ENCODE data around the gene CST8.

CST8 gene, protein sequence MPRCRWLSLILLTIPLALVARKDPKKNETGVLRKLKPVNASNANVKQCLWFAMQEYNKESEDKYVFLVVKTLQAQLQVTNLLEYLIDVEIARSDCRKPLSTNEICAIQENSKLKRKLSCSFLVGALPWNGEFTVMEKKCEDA

GRCh38 chr20:23490817-23491216, at the start of gene CST8:
Gene CST8 (plus strand): TSS chr20:23491117. CDS start chr20:23491668, 551 bp downstream.
- ATAC-seq (no peak), DNase-seq (ENCODE audit: low spot score in 2 of 2) (no peak)
- H3K9me3 Mint-ChIP-seq, result no peaks in the 10 kb centered on the region
- peak within 1 kb of the TSS; percentile 81 for H3K27ac Mint-ChIP-seq
- peaks cover 5% of the 10 kb centered on the region for H3K4me1 Mint-ChIP-seq
- H3K4me3 Mint-ChIP-seq, result no peak within 1 kb of the TSS
- H3K36me3 Mint-ChIP-seq, result no peaks in the 10 kb centered on the region

DNA sequence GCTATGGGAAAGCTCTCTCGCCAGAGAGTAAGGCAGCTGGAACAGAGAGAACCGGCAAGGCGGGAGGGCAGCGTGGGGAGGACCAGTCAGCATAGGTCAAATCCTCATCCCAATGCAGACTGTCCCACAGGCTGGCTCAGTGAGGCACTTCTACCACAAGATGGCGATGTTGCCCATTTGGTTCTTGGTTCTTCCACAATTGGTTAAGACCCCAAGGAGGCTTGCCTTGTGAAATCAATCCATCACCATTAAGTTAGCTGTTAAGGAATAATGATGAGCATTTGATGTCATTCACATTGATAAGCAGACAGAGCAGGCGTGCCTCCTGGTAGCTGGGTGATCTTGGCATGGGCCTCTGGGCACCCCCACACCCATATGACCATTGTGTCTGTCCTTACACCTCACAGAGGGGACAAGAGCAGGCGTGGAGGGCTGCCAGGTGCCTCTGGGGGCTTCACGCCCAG, 49.0 kb upstream of the CST8 start:
- peak; percentile 82 for ATAC-seq

GRCh38 chr20:23442436-23442835, 48.5 kb upstream of the CST8 start:
- H3K36me3 Mint-ChIP-seq, result no peaks in the 10 kb centered on the region
- H3K4me3 Mint-ChIP-seq, result no peak overlapping the region
- no peak overlapping the region for H3K27ac Mint-ChIP-seq
- DNase-seq (ENCODE audit: low spot score in 2 of 2), result no peak
- ATAC-seq, result no peak
- H3K9me3 Mint-ChIP-seq, result no peaks in the 10 kb centered on the region
- H3K4me1 Mint-ChIP-seq, result no peaks in the 10 kb centered on the region

More for the DNA sequence above, 49.0 kb upstream of the CST8 start:
- Mint-ChIP-seq H3K27ac (no peak overlapping the region), H3K36me3 (no peaks in the 10 kb centered on the region), H3K4me1 (no peaks in the 10 kb centered on the region), H3K4me3 (no peak overlapping the region), H3K9me3 (no peaks in the 10 kb centered on the region)
- DNase-seq (ENCODE audit: low spot score in 2 of 2), result peak; percentile 56 to 80

DNA sequence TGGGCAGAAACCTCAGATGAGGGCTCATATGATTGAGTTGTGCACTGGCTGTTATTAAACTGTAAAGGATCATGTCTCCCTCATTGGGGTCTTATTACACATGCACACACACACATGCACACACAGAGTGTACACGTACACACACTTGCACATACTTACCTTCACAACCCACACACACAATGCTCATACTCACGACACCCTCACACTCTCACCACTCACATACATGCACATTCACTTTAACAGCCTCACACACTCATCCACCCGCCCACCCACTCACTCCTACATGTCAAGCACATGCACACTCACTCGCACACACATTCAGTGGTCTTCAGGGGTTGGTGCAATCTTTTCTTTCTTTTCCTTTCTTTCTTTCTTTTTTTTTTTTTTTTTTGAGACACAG, 46.1 kb upstream of the CST8 start:
- Mint-ChIP-seq H3K9me3 (no peaks in the 10 kb centered on the region), H3K4me3 (no peak overlapping the region), H3K36me3 (no peaks in the 10 kb centered on the region)

GRCh38 chr20:23445596-23446217, 45.2 kb upstream of the CST8 start:
- ATAC-seq (no peak), DNase-seq (ENCODE audit: low spot score in 2 of 2) (no peak)
- peaks cover 9% of the 10 kb centered on the region for H3K4me1 Mint-ChIP-seq
- H3K27ac Mint-ChIP-seq, result no peak overlapping the region
- no peaks in the 10 kb centered on the region for H3K36me3 Mint-ChIP-seq
- no peak overlapping the region for H3K4me3 Mint-ChIP-seq
- no peaks in the 10 kb centered on the region for H3K9me3 Mint-ChIP-seq

More for the DNA sequence above, 46.1 kb upstream of the CST8 start:
- Mint-ChIP-seq H3K27ac (no peak overlapping the region), H3K4me1 (peaks cover 9% of the 10 kb centered on the region)
- no peak for DNase-seq (ENCODE audit: low spot score in 2 of 2)
- ATAC-seq, result no peak

DNA sequence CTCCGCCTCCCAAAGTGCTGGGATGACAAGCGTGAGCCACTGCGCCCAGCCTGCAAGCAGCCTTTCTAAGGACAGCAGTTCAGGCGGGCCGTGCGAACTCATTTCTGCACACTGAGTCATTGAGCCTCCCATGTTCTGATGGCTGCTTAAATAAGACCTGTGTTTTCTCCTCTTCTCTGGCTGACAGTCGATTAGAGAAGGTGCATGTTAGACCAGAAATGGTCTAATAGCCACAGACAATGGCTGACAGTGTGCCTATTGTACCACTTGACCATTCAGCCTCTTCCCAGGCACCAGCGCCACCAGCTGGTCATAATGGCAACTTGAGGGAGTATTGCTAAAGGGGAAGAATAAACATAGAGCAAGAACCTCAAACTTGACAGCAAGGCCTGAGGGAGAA, 44.4 kb upstream of the CST8 start:
- no peaks in the 10 kb centered on the region for H3K9me3 Mint-ChIP-seq
- no peaks in the 10 kb centered on the region for H3K36me3 Mint-ChIP-seq
- H3K27ac Mint-ChIP-seq, result no peak overlapping the region
- H3K4me1 Mint-ChIP-seq, result peaks cover 9% of the 10 kb centered on the region
- ATAC-seq, result no peak
- no peak overlapping the region for H3K4me3 Mint-ChIP-seq
- DNase-seq (ENCODE audit: low spot score in 2 of 2), result peak in 1 of 2 donors; percentile 59

DNA sequence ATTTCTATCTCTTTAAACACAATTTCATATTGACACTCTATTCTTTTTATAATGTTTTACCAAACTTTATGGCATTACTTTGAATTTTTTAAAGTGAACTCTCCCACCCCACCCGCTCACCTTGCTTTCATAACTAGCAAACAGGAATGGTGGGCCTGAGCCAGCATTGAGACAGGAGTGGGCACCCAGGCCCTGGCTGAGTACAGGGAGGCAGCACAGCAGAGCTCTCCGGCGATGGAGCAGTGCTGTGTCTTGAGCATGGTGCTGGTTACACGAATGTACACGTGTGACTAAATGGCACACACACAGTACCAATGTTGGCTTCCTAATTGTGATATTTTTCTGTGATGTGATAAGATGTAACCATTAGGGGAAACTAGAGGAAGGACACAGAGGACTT, 42.8 kb upstream of the CST8 start:
- peaks cover 9% of the 10 kb centered on the region for H3K4me1 Mint-ChIP-seq
- no peak for ATAC-seq
- H3K27ac Mint-ChIP-seq, result no peak overlapping the region
- H3K4me3 Mint-ChIP-seq, result no peak overlapping the region
- H3K9me3 Mint-ChIP-seq, result no peaks in the 10 kb centered on the region
- no peak for DNase-seq (ENCODE audit: low spot score in 2 of 2)
- no peaks in the 10 kb centered on the region for H3K36me3 Mint-ChIP-seq

DNA sequence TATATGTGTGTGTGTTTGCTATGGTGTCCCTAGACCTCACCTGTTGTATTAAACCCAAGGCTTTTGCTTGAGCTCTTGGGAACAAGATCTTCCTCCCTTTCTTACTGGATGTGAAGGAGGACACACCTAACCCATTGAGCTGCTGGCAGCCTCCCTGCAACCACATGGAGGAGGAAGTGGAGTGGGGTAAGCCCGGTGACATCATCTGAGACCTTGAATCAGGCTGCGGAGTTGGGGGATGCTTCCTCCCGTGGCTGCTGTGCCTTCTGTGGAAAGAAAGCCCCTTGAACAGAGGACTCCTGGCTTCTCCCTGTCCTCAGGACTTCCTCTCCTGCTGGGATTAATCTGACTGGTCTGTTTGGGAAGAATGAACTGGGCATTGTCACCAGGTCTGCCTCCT, 41.5 kb upstream of the CST8 start:
- DNase-seq (ENCODE audit: low spot score in 2 of 2) (no peak), ATAC-seq (peak; percentile 65)
- H3K4me1 Mint-ChIP-seq, result peaks cover 9% of the 10 kb centered on the region
- no peaks in the 10 kb centered on the region for H3K36me3 Mint-ChIP-seq
- H3K4me3 Mint-ChIP-seq, result no peak overlapping the region
- H3K27ac Mint-ChIP-seq, result peak overlapping the region; percentile 20
- no peaks in the 10 kb centered on the region for H3K9me3 Mint-ChIP-seq

- Mint-ChIP-seq H3K27ac (no peak overlapping the region), H3K4me1 (peaks cover 13% of the 10 kb centered on the region), H3K4me3 (no peak overlapping the region), H3K9me3 (no peaks in the 10 kb centered on the region), H3K36me3 (no peaks in the 10 kb centered on the region)
- no peak for ATAC-seq
- DNase-seq (ENCODE audit: low spot score in 2 of 2), result no peak
Measured at GRCh38 chr20:23450877-23451276, 40.0 kb upstream of the CST8 start.

DNA sequence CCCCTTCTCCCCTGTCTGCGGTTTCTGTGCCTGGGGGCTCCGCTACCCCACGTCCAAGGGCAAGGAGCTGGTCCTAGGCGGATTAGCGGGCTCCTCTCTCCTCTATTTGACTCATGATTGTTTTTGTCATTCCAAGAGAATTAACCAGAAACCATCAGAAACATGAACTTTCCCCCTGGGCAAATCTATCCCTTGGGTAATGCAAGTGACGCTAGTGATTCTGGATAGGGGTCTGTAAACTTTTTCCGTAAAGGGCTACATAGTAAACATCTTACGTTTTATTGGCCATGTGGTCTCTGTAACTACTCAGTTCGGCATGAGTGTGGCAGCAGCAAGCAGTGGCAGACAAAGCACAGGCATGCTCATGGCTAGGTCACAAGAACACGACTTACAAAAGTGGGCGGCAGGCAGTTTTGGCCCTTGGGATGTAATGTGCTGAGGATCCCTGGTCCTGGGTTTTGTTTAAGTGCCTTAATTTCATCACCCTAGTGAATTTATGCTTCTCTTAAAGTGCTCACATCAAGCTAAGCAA, 38.9 kb upstream of the CST8 start:
- DNase-seq (ENCODE audit: low spot score in 2 of 2) (no peak), ATAC-seq (no peak)
- Mint-ChIP-seq H3K36me3 (no peaks in the 10 kb centered on the region), H3K9me3 (no peaks in the 10 kb centered on the region), H3K4me1 (peaks cover 24% of the 10 kb centered on the region), H3K27ac (no peak overlapping the region), H3K4me3 (no peak overlapping the region)

DNA sequence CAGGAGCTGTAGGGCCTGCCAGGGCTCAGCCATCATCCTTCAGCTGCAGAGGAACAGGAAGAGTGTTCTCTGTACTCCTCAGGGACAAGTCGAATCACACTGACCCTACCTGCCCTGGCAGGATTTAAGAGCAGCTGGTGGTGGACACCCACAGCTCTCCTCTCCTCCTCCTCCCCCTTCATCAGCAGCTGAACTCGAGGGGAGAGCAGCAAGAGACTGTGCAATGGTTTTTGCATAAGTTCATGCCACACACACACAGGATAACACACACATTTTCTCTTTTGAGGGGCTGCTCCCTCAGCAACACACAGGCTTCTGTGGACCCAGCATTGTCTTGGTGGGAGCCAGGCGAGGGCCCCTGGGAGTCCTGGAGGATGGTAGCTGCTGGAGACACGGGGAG, 38.1 kb upstream of the CST8 start, which contains the start of gene CST11:
TSS of gene CST11 (minus strand) at position 101 of the 400 bp plus-strand sequence. CDS start at position 36, 65 bp downstream.
- no peaks in the 10 kb centered on the region for H3K36me3 Mint-ChIP-seq
- no peak within 1 kb of the TSS for H3K4me3 Mint-ChIP-seq
- no peak for ATAC-seq

GRCh38 chr20:23453549-23454543, 37.1 kb upstream of the CST8 start:
- peaks cover 28% of the 10 kb centered on the region for H3K4me1 Mint-ChIP-seq
- no peaks in the 10 kb centered on the region for H3K9me3 Mint-ChIP-seq
- H3K27ac Mint-ChIP-seq, result no peak overlapping the region
- H3K4me3 Mint-ChIP-seq, result no peak overlapping the region
- ATAC-seq (no peak), DNase-seq (ENCODE audit: low spot score in 2 of 2) (no peak)
- no peaks in the 10 kb centered on the region for H3K36me3 Mint-ChIP-seq

More for the DNA sequence above, 38.1 kb upstream of the CST8 start, which contains the start of gene CST11:
- no peaks in the 10 kb centered on the region for H3K9me3 Mint-ChIP-seq
- H3K27ac Mint-ChIP-seq, result no peak within 1 kb of the TSS
- no peak for DNase-seq (ENCODE audit: low spot score in 2 of 2)
- H3K4me1 Mint-ChIP-seq, result peaks cover 28% of the 10 kb centered on the region

DNA sequence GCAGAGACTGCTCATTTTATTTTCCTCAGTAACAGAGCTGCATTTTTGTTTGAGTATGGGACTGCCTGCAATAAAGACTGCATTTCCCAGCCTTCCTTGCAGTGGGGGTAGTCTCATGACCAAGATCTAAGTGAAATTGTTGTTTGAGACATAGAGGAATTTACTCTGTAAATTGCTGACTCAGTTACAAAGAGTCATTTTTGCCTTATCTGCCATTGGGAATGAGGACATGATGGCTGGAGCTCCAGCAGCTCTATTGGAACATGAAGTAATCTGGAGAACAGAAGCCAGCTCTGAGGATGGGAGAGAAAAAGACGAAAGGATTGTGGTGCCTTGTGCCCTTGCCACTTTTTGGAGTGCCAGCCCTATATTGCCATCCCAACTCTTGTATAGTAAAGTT, 36.1 kb upstream of the CST8 start:
- H3K27ac Mint-ChIP-seq, result no peak overlapping the region
- no peak for DNase-seq (ENCODE audit: low spot score in 2 of 2)
- no peak overlapping the region for H3K4me3 Mint-ChIP-seq
- no peak for ATAC-seq
- H3K4me1 Mint-ChIP-seq, result peaks cover 19% of the 10 kb centered on the region
- no peaks in the 10 kb centered on the region for H3K36me3 Mint-ChIP-seq
- H3K9me3 Mint-ChIP-seq, result no peaks in the 10 kb centered on the region

GRCh38 chr20:23455639-23456038, 35.3 kb upstream of the CST8 start:
- peak overlapping the region; percentile 90 for H3K27ac Mint-ChIP-seq
- H3K4me1 Mint-ChIP-seq, result peaks cover 19% of the 10 kb centered on the region
- no peaks in the 10 kb centered on the region for H3K9me3 Mint-ChIP-seq
- no peak for DNase-seq (ENCODE audit: low spot score in 2 of 2)
- ATAC-seq, result peak; percentile 57
- H3K36me3 Mint-ChIP-seq, result no peaks in the 10 kb centered on the region
- peak overlapping the region; percentile 42 for H3K4me3 Mint-ChIP-seq

- DNase-seq (ENCODE audit: low spot score in 2 of 2), result no peak
- H3K4me3 Mint-ChIP-seq, result peak overlapping the region; percentile 42
Measured at GRCh38 chr20:23456409-23456808, 34.5 kb upstream of the CST8 start.

More at GRCh38 chr20:23456409-23456808, 34.5 kb upstream of the CST8 start:
- peaks cover 19% of the 10 kb centered on the region for H3K4me1 Mint-ChIP-seq
- peak overlapping the region; percentile 90 for H3K27ac Mint-ChIP-seq
- no peaks in the 10 kb centered on the region for H3K36me3 Mint-ChIP-seq
- H3K9me3 Mint-ChIP-seq, result no peaks in the 10 kb centered on the region
- peak; percentile 61 for ATAC-seq

Data from stimulated activated effector memory CD8-positive, alpha-beta T cell treated with anti-CD3 and anti-CD28 coated beads, Interleukin-12 subunit alpha, Interleukin-12 subunit beta, amount 100 ng/mL, for 72 hours (primary cell).